Kasumi-1 (cell line): Measurements from ENCODE around the gene ITPR2.
"Not testable (repeated sequence)": the region's sequence is repeated elsewhere in the genome, so short reads cannot be mapped to it uniquely, and the experiment has no call there.

ENCODE experiments used
- DNase-seq, 2 experiments: peaks; one replicate each; lab custom pipeline; 2025; lab: John Stamatoyannopoulos, UW

Gene ITPR2

DNA sequence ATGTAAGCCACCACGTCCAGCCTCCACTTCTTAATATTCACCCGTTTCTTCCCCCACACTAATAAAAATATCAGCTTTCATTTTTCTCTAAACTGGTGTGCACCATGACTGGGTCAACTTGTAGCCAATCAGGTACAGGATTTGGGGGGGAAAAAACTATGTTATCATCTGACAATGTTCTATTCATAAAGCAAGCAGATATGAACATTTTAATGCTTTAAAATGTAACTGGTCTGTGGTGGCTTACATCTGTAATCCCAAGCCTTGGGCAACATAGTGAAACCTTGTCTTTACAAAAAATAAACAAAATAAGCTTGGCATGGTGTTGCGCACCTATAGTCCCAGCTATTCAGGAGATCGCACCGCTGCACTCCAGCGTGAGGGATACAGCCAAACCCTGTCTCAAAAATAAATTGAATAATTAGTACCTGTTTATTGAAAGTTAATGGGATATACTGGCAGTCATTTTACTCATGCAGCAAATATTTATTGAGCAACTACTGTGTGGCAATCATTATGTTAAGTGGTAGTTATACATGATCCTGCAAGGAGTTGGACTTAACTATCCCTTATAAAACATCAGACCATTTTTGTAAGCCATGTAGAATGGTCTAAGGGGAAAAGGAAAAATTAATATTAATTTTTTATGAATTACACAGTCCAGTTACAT, 15.3 kb upstream of the ITPR2 start:
- DNase-seq: no peak

- DNase-seq: no peak
These were observed 14.4 kb upstream of the ITPR2 start for GRCh38 chr12:26847431-26847830.

DNA sequence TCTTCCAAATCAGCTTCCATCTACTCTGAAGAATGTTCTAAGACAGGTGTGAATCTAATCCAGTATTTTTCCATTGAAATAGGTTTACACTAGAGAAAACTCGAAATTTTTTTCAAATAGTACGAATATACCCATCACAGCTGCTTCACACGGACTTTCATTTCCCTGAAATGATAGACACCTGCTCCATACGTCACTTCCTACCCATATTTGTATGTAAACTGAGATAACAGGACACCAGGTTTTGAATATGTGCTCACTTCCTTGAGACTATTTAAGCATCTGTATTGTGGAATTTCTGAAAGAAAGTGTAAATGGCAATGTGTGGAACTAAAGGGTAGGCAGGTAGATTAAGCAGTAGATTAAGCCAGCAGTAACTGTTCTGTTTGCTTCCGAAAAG, 13.4 kb upstream of the ITPR2 start:
- no peak for DNase-seq

DNA sequence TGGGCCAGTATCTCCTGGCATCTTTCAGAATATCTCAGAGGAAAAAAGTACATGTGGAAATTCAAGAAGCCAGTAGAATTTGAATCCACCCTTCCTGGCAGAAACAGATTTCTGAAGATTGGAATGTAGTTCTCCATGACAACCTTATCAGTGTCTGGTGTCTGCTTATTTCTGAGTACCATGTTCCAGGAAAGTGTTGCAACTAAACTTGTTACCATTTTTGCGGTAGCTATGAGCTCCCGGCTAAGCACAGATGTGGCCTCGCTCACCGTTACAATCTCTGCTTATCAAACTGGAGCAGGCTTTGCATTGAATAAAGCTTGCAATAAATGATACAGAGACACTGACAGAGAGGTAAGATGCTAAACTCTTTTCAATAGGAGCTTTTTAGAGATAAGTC, 13.0 kb upstream of the ITPR2 start:
- DNase-seq: peak in 1 of 2 experiments; percentile 46

GRCh38 chr12:26845057-26845666, 12.2 kb upstream of the ITPR2 start:
- DNase-seq: peak; percentile 33 to 39

- DNase-seq: no peak
These were observed 10.3 kb upstream of the ITPR2 start for GRCh38 chr12:26843311-26843710.

DNA sequence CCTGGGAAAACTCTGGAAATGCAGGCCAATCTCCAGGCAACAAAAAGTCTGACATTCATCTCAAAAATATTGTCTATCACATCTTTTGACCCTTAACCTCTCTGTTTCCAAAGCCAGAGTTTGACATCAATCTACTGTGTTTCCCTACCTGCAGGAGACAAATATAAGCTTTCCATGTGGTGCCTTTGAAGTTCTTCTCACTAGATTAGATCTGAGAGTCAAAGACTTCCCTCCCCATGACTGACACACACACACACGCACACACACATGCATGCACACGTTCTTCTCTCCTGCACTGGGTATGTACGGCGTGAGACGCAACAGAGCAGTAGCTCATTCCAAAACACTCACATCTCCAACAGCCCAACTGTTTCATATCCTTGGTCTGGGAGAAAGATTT, 8.1 kb upstream of the ITPR2 start:
- no peak for DNase-seq

- DNase-seq: no peak
These were observed 6.5 kb upstream of the ITPR2 start for GRCh38 chr12:26839512-26839911.

GRCh38 chr12:26838888-26839416, 6.0 kb upstream of the ITPR2 start:
- no peak for DNase-seq

DNA sequence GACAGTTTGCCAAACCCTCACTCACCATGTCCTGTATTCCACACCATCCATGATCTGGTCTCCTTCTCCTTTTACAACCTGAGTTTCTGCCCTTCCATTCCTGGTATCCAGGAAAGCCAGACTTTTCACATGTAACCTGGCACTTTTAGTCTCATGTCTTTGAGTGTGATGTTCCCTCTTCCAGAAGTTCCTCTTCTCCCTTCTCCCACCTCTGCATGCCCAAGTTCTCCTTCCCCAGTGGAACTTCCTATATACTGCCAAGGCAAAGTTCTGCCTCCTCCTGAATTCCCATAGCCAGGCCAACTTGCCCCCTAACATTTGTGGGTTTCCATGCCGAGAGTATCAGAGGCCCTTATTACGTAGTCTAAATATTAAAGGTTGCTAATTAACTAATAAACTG, 3.2 kb upstream of the ITPR2 start:
- DNase-seq: no peak

GRCh38 chr12:26834503-26835060, 1.6 kb upstream of the ITPR2 start:
- DNase-seq: not testable (repeated sequence)

DNA sequence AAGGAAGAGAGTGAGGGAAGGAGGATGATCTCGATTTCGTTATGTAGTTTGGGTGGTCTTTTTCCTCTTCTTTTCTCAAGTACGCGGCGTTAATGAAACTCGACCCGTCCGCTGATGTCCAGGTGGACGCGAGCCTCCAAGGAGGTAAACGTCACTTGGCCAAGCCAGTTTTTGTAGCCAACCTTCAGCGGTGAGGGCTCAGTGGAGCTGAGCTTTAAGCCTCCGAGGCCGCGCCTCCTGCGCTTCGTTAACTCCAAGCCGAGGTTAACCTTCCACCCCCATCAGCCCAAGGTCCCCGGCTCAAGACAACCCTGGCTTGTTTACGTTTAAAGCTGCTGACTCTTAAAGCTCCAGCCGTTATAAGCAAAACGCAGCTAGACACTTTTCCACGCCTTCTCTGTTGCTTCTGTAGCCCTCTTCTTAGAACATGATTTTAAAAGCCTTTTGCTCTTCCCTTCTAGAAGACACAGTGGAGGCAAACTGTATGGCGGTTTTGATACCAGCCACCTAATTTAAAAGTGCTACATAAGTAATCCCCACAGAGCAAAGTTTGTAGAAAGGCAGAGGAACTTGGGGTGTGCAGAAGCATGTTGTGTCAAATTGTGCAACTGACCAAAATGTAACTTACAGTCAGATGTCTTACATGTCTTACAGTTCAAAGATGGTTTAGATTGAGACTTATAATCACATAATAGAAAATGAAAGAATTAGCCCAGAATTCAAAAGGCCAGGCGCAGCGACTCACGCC, 923 bp upstream of the ITPR2 start:
- peak; percentile 34 to 42 for DNase-seq

GRCh38 chr12:26831951-26832821, 808 bp downstream of the ITPR2 start:
- DNase-seq: peak; percentile 89 to 93

DNA sequence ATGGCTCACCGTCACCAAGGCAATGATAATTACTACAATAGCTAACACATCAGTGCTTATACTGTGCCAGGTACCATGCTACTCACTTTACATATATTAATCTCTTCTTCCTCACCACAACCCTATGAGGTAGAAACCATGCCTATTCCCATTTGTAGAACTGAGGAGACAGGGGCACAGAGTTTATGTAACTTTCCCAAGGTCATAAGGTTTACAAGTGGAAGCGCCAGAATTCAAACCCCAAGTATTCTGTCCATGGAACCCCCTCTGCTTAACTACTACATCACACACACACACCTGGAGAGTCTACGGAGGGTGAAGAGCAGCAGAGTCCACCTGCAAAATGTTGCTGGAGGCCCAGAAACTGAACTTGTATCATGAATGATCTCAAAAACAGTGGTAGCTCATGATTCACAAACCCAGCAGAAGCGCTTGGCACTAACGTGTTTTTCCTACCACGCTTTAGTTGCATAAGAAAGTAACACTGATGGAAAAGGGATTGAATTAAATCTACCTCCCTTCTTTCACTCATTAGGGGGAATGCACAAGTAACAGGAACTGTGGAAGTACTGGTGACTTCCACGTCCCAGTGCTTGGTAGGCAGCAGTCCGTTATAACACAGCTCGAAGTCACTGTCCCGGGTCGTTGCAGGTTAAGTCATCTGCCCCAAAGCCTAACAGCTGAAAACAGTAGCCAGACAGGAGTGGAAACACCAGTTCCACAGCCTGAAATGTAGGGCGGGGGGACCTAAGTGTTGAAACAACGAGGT, 2.0 kb downstream of the ITPR2 start:
- peak; percentile 51 to 60 for DNase-seq

- no peak for DNase-seq
These were observed 2.6 kb downstream of the ITPR2 start for GRCh38 chr12:26830363-26830762.

GRCh38 chr12:26828280-26829073, 4.5 kb downstream of the ITPR2 start:
- DNase-seq: no peak

DNA sequence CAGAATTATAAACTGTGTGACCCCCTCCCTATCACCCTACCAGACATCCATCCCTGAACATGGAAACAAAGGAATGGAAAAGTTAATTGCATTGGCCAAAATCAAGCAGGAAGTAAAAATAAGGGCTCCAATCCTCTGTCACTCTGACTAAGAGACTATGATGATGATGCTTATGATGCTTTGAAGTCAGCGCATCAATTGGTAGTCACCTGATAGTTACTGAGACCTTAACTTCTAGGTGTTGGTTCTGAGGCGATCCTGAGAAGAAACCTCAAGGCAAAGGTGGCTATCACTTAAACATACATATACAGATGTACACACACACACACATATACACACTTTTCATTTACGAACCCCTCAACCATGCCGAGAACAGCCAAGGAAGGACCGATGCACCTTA, 6.6 kb downstream of the ITPR2 start:
- no peak for DNase-seq

DNA sequence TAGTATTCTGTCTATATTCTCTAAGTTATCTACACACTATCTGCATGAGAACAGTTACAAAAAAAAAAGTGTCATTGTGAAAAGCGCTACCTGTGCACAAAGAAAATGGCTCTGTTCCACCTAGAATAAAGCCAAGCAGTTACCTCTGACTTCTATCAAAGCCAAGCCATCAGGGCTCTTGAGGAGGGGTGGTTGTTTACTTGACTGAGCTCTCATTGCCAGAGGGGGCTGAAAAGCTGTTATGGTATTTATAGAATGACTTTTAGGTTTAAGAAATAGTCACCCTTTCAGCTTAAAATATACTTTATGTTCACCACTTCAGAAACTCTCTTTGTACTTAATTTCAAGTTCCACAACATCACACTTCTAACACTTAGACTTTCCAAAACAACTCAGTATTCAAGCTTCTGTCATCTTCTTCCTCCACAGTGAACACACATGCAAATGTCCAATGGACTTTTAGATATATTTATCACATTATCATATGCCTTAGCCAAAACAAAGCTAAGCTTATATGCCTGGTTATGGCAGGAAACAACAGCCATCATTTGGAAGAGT, 7.5 kb downstream of the ITPR2 start:
- no peak for DNase-seq

- no peak for DNase-seq
These were observed 9.6 kb downstream of the ITPR2 start for GRCh38 chr12:26823390-26823789.

GRCh38 chr12:26822026-26822425, 11.0 kb downstream of the ITPR2 start:
- no peak for DNase-seq
